NCI-H2171 (cell line): ENCODE results near the gene ADAMTSL1.
A peak's percentile ranks its signal among the peaks of the same experiment; 100 is the strongest.

Experiments used
- DNase-seq: peaks from one replicate; lab custom pipeline; 2025; lab: John Stamatoyannopoulos, UW

ADAMTSL1 gene

DNA sequence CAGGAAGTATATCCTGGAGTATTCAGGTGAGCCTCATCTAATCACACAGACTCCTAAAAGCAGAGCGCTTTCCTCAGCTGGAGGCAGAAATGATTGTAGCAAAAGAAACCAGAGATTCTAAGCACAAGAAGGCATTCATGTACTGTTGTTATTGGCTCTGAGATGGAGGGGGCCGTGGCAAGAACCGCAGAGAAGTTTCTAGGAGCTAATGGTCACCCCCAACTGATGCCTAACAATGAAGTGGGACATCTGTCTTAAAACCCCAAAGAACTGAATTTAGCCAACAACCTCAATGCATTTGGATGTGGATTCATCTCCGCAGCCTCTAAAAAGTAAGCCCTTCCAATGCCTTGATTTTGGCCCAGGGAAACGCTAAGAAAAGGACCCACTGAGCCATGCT, 76.3 kb downstream of the ADAMTSL1 start:
- DNase-seq: no peak

GRCh38 chr9:18554244-18554643, 80.3 kb downstream of the ADAMTSL1 start:
- no peak for DNase-seq

DNA sequence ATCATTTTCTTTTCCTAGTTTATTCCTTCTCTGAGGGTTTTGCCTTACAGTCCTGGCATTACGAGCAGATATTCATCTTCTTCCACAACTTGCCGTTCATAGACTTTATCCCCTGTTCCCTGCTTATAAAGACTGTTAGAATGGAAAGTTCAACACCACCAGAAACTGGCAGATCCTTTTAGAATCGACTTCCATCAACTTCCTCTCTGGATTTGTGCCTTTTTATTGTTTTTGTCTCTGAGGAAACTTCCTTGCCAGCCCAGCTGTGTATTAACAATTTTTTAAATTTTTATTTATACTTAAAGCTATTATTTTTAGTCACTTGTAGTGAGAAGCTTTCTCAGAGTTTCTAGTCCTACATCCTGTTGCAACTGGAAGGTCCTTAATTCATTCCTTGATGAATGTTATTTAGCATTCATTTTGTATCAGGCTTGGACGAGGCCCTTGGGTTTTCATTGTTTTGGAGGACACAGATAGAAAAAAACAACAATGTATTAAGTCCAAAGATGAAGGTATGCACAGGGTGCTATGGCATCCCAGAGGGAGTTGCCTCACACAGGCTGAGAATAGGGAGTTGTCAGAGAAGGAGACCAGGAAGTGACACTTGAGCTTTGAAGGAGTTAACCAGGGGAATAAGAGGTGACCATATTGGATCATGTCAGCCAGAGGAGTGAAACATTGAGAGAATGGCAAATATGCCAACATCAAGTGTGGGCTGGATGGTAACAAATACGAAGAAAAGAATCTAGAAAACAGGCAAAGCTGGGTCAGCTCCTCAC, 81.3 kb downstream of the ADAMTSL1 start:
- no peak for DNase-seq

DNA sequence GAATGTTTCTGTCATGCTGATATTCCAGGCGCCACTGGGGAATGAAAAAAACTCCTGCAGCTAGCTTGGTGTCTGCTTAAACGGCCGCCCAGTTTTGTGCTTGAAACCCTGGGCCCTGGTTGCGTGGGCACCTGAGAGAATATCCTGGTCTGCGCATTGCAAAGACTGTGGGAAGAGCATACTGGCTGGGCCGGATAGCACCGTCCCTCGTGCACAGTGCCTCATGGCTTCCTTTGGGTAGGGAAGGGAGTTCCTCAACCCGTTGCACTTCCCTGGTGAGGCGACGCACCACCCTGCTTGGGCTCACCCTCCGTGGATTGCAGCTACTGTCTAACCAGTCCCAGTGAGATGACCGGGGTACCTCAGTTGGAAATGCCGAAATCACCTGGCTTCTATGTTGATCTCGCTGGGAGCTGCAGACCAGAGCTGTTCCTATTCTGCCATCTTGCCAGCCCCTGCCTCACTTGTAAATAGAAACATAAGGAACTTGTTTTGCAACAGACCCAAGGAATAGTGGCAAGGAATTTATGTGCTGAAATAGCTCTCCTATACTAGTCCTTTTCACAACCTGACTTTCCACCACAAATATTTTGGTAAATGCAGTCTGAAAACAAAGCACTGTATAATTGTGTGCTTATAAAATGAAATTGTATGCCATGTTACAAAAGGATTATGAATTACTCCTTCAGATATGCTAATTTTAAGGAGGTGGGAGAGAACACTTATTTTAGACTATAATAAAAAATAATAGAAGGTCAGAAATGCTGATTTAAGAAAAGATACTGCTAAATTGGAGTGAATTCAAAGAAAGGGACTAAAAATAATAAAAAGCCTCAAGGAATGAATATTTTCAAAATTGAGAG, 90.3 kb downstream of the ADAMTSL1 start:
- DNase-seq: no peak

- DNase-seq: no peak
Measured at GRCh38 chr9:18566121-18566520, 92.2 kb downstream of the ADAMTSL1 start.

DNA sequence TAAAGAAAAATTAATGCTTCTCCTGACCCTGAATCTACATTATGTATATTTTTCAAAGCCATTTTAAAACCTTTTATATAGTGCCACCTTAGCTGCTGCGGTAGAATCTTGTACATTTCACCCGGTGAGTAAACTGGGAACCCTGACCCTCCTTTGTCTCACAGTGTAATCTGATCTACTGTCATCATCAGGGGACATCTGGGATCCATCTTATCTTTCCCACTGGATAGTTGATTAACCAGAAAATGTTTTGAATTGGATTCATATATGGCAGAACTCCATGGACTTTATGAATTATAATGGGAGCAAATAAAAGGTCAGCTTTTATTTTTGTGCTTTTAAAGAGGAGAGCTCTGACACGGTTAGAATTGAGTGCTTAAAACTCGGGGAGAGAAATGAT, 95.0 kb downstream of the ADAMTSL1 start:
- peak; percentile 50 for DNase-seq

DNA sequence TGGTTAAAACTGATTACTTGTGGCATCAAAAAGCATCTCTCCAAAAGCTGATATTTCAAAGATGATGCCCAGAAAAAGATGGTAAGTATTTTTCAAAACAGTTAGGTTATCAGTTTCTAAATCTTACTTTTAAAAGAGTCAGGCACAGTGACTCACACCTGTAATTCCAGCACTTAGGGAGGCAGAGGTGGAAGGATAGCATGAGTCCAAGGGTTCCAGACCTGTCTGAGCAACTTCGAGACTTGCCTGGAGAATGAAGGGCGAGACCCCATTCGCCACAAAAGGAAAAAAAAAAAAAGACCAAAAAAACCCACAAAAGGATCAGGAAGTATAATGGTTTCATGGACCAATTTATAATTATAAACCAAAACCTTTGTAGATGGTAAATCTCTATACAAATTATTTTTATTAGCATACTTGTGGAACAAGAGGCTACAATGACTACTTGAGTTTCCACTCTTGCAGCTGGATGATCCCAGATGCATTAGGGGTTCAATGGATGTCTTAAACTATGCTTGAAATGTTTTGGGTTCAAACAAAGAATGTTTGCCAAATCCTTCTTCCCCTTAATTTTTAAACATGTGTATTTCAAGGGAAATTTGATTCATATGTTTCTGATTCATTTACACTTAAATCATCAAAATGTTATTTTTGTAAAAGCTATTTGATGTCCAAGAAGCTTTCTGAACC, 96.1 kb downstream of the ADAMTSL1 start:
- DNase-seq: no peak

DNA sequence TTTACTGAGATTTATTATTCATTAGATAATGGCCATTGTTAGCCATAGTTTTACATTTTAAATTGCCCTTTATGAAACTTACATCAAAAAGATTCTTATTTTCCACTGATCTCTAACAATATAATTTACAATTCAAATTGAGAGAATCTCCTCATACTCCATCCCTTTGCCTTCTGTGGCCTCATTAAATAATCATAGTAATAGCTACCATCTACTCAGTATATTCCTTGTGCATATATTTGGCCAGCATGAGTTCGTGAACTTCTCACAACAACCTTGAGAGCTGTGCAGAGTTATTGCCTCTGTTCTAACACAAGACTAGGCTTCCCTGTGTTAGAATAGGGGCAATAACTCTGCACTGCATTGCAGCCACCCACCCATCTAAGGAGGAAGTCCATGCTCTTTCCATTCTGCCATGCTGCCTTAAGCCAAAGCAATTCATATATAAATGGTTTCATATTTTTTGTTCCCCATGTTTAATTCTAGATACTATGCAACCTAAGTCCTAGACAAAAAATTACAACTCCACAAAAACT, 99.1 kb downstream of the ADAMTSL1 start:
- DNase-seq: no peak

DNA sequence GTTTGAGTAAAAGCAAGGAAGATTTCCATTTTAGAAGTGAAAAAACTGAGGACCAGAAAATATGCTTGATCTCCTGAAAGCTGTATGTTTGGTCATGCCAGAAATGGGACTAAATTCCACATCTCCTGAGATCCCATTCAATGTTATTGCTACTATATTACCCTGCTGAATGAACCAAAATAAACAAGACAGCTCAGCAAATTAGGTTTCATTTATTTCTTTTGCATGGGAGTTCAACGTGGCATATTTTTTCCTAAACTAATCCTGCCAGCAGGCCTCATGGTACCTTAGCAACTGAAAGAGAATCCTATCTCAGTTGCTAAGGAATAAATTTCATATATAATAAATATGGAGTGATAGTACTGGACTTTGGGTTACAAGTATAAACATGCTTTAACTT, 101.7 kb downstream of the ADAMTSL1 start:
- DNase-seq: no peak

GRCh38 chr9:18579536-18579935, 105.6 kb downstream of the ADAMTSL1 start:
- no peak for DNase-seq

- DNase-seq: no peak
Measured at GRCh38 chr9:18580151-18580550, 106.2 kb downstream of the ADAMTSL1 start.

GRCh38 chr9:18585996-18586395, 112.0 kb downstream of the ADAMTSL1 start:
- DNase-seq: no peak

DNA sequence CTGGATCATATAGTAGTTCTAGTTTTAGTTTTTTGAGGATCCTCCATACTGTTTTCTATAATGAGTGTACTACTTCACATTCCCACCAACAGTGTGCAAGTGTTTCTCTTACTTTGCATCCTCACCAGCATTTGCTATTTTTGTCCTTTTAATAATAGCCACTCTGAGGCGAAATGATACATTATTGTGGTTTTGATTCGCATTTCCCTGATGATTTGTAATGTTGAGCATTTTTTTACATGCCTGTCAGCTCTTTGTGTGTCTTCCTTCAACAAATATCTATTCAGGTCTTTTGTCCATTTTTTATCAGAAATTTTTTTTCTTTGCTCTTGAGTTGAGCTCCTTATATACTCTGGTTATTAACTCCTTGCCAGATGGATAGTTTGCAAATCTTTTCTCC, 114.0 kb downstream of the ADAMTSL1 start:
- DNase-seq: no peak

- DNase-seq: no peak
Measured at GRCh38 chr9:18591261-18591660, 117.3 kb downstream of the ADAMTSL1 start.

DNA sequence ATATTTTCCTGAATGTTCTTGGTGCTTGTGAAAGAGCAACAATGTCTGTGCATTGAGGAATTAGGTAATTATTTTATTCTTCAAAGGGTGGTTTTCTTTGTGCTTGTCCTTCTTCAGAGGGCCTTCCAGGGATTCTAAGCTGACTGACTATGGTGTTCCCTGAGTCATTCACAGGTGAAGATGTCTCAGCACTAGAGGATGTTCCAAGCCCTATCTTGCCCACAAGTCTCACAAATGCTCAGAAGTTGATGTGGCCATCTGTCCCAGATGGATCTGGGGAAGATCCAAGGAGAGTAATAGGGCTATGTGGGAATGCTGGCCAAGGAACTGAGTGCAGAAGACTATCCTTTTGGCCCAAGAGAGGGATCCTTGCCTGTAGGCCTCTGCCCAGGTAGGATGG, 120.9 kb downstream of the ADAMTSL1 start:
- no peak for DNase-seq

GRCh38 chr9:18595597-18595996, 121.6 kb downstream of the ADAMTSL1 start:
- no peak for DNase-seq

- DNase-seq: no peak
Measured at GRCh38 chr9:18596920-18597319, 123.0 kb downstream of the ADAMTSL1 start.

DNA sequence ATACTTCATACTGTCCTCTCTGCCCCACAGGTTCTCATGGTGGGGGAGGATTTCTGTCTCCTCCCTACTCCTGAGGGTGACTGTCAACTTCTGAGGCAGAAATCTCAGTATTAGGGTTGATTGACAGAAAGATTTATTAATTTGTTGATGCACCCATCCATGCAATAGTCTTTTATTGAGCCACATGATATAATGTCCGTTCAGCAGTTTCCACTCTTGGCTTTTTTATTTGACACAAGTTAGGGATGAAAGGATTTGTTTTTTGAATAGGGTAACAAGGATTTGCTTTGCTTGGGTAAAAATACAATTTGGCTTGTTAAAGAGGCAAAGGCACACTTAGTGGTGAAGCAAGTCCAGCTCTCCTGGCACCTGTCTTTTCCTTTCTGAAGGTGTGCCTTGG, 125.0 kb downstream of the ADAMTSL1 start:
- no peak for DNase-seq

DNA sequence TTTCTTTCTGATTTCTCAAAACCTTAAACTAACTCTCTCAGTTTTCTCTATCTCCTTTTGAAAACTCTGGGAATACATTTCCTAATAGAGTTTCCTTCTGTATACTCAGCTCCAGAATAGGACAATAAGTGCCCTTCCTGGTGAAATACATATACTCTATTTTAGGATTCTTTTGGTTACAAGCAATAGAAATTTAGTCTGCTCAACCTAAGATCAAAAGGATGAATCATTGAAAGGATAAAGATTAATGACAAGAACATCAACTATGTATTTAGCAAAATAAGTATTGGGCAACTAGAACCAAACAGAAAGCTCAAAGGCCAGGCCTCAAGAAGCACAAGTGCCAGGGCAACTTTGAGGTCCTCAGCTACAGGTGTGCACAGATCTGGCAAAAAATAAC, 127.1 kb downstream of the ADAMTSL1 start:
- DNase-seq: no peak

- DNase-seq: no peak
Measured at GRCh38 chr9:18601956-18602355, 128.0 kb downstream of the ADAMTSL1 start.

GRCh38 chr9:18604767-18605730, 131.1 kb downstream of the ADAMTSL1 start:
- DNase-seq: no peak
